Neural cell (in vitro differentiated cells): ENCODE measurements around the gene PIM3. TPM values are rescaled to one million over a fixed set of nuclear protein-coding genes. Genes with fewer than 3 reads are reported as not detected.

Source experiments
- H2AFZ ChIP-seq: fragments of 200-600, 300-800 bp; sonication (generic), shearing (Covaris generic); 2 replicates; pipeline ENCODE4 v1.6.0; 2014; ENCODE audit warnings: low read depth, mild to moderate bottlenecking, antibody characterized with exemption, low read length, moderate library complexity
- H3F3A ChIP-seq: fragments of 200-600 bp; shearing (Covaris generic); 2 replicates; pipeline ENCODE4 v1.6.1; 2016; ENCODE audit warnings: mild to moderate bottlenecking, moderate library complexity, mixed read lengths, antibody characterized with exemption, low read length; ENCODE audit not compliant: insufficient read depth, poor library complexity, severe bottlenecking
- H3K27ac ChIP-seq: fragments of 200-600, 300-800 bp; sonication (generic), shearing (Covaris generic); 2 replicates; pipeline ENCODE4 v1.5.1; 2014; ENCODE audit warnings: mild to moderate bottlenecking, low read length, moderate library complexity
- H3K27me3 ChIP-seq: fragments of 300-800, 200-600 bp; sonication (generic), shearing (Covaris generic); 2 replicates; pipeline ENCODE4 v1.6.0; 2014; ENCODE audit warnings: mild to moderate bottlenecking, low read depth, low read length, moderate library complexity; ENCODE audit not compliant: insufficient read depth
- H3K36me3 ChIP-seq: fragments of 300-800, 200-600 bp; sonication (generic), shearing (Covaris generic); 2 replicates; pipeline ENCODE4 v1.5.1; 2014; ENCODE audit warnings: mild to moderate bottlenecking, antibody characterized with exemption, low read length, moderate library complexity; ENCODE audit not compliant: insufficient read depth
- H3K4me2 ChIP-seq: fragments of 300-800, 200-600 bp; sonication (generic), shearing (Covaris generic); 2 replicates; pipeline ENCODE4 v1.6.0; 2014; ENCODE audit warnings: mild to moderate bottlenecking, low read length
- H3K4me3 ChIP-seq: fragments of 300-800, 200-600 bp; sonication (generic), shearing (Covaris generic); 2 replicates; pipeline ENCODE4 v1.5.1; 2014; ENCODE audit warnings: mild to moderate bottlenecking, low read length, moderate library complexity
- H3K79me2 ChIP-seq: fragments of 200-600 bp; shearing (Covaris generic); replicated peaks from 2 replicates; pipeline ENCODE4 v1.6.0; 2014; ENCODE audit warnings: mild to moderate bottlenecking, low read length, moderate library complexity; ENCODE audit not compliant: insufficient read depth
- H3K9ac ChIP-seq: fragments of 300-800, 200-600 bp; sonication (generic), shearing (Covaris generic); 2 replicates; pipeline ENCODE4 v1.6.1; 2016; ENCODE audit warnings: mild to moderate bottlenecking, low read length, mixed read lengths
- H3K9me2 ChIP-seq: fragments of 200-600 bp; shearing (Covaris generic); 2 replicates; pipeline ENCODE4 v1.6.1; 2016; ENCODE audit warnings: mild to moderate bottlenecking, low read length, mixed read lengths; ENCODE audit not compliant: insufficient read depth
- H3K9me3 ChIP-seq: fragments of 200-600, 300-800 bp; sonication (generic), shearing (Covaris generic); 2 replicates; pipeline ENCODE4 v1.6.1; 2016; ENCODE audit warnings: mild to moderate bottlenecking, mixed run types, low read length, moderate library complexity, mixed read lengths
- H4K20me1 ChIP-seq: fragments of 200-600 bp; shearing (Covaris generic); 2 replicates; pipeline ENCODE4 v1.6.1; 2016; ENCODE audit warnings: mild to moderate bottlenecking, mixed run types; ENCODE audit not compliant: insufficient read depth
- CTCF ChIP-seq: fragments of 450-650 bp; IDR thresholded peaks from 2 replicates; pipeline ENCODE4 v1.5.1; 2014; ENCODE audit warnings: antibody characterized with exemption, mild to moderate bottlenecking, moderate library complexity; ENCODE audit not compliant: poor library complexity, severe bottlenecking
- EP300 ChIP-seq: fragments of 450-650 bp; conservative IDR thresholded peaks from 2 replicates; pipeline ENCODE4 v1.6.1; 2014; ENCODE audit warnings: antibody characterized with exemption, mild to moderate bottlenecking, moderate library complexity; ENCODE audit not compliant: poor library complexity, severe bottlenecking
- EZH2 ChIP-seq: fragments of 200-600, 300-800 bp; shearing (Covaris generic), sonication (generic); IDR thresholded peaks from 2 replicates; pipeline ENCODE4 v1.6.1; 2014; ENCODE audit warnings: antibody characterized with exemption, low read length, borderline replicate concordance, mild to moderate bottlenecking; ENCODE audit not compliant: insufficient read depth, poor library complexity, severe bottlenecking
- MXI1 ChIP-seq: fragments of 450-650 bp; conservative IDR thresholded peaks from 2 replicates; pipeline ENCODE4 v1.6.1; 2014; ENCODE audit warnings: antibody characterized with exemption, mild to moderate bottlenecking; ENCODE audit not compliant: poor library complexity, severe bottlenecking
- POLR2AphosphoS5 ChIP-seq: IDR thresholded peaks from 2 replicates; pipeline ENCODE4 v1.6.1; 2012
- RAD21 ChIP-seq: fragments of 450-650 bp; conservative IDR thresholded peaks from 2 replicates; pipeline ENCODE4 v1.6.1; 2014; ENCODE audit warnings: antibody characterized with exemption, mild to moderate bottlenecking, moderate library complexity
- REST ChIP-seq: IDR thresholded peaks from 2 replicates; pipeline ENCODE4 v1.6.1; 2012; ENCODE audit warnings: borderline replicate concordance
- SMC3 ChIP-seq: fragments of 450-650 bp; conservative IDR thresholded peaks from 2 replicates; pipeline ENCODE4 v1.6.1; 2014; ENCODE audit warnings: antibody characterized with exemption, mild to moderate bottlenecking, moderate library complexity; ENCODE audit not compliant: poor library complexity
- TAF1 ChIP-seq: IDR thresholded peaks from 2 replicates; pipeline ENCODE4 v1.6.1; 2012; ENCODE audit warnings: low read depth
- polyA plus RNA-seq: library from polyadenylated mRNA; depleted of rRNA; stranded (reverse); fragments of >200 nt; gene quantifications from 2 replicates; pipeline ENCODE4 v1.2.3, GENCODE V29; 2014

The PIM3 gene
- polyA plus RNA-seq, 1 donor from 2014 or later: 28.7 TPM

- TF ChIP-seq SMC3 (no peak), TAF1 (no peak), EP300 (no peak), REST (no peak)
- no peaks in the 10 kb centered on the region for H3F3A ChIP-seq
- no peaks in the 10 kb centered on the region for H3K36me3 ChIP-seq
- H2AFZ ChIP-seq: no peak overlapping the region
- H3K9me2 ChIP-seq: no peaks in the 10 kb centered on the region
- H3K27me3 ChIP-seq: peaks cover 9% of the 10 kb centered on the region
- H4K20me1 ChIP-seq: no peaks in the 10 kb centered on the region
- no peak overlapping the region for H3K4me2 ChIP-seq
- H3K79me2 ChIP-seq: no peaks in the 10 kb centered on the region
- H3K9ac ChIP-seq: no peak overlapping the region
- H3K27ac ChIP-seq: no peak overlapping the region
- H3K4me3 ChIP-seq: no peak overlapping the region
- H3K9me3 ChIP-seq: no peaks in the 10 kb centered on the region
Observed at GRCh38 chr22:49998718-49999062, 38.1 kb downstream of the PIM3 start.

- no peaks in the 10 kb centered on the region for H4K20me1 ChIP-seq
- no peak overlapping the region for H3K27ac ChIP-seq
- no peaks in the 10 kb centered on the region for H3K36me3 ChIP-seq
- no peaks in the 10 kb centered on the region for H3K9me3 ChIP-seq
- H3K4me3 ChIP-seq: no peak overlapping the region
- H2AFZ ChIP-seq: no peak overlapping the region
- no peak overlapping the region for H3K9ac ChIP-seq
- H3K9me2 ChIP-seq: no peaks in the 10 kb centered on the region
- peaks cover 9% of the 10 kb centered on the region for H3K27me3 ChIP-seq
- TF ChIP-seq SMC3: no peak
- TF ChIP-seq EP300: no peak
- no peak for TF ChIP-seq EZH2
- no peak for TF ChIP-seq MXI1
- no peak for TF ChIP-seq POLR2AphosphoS5
- TF ChIP-seq CTCF: no peak
- no peak for TF ChIP-seq TAF1
- no peak for TF ChIP-seq RAD21
- no peak for TF ChIP-seq REST
- H3K4me2 ChIP-seq: no peak overlapping the region
- H3K79me2 ChIP-seq: no peaks in the 10 kb centered on the region
- H3F3A ChIP-seq: no peaks in the 10 kb centered on the region
Observed at GRCh38 chr22:49999063-49999945, 38.7 kb downstream of the PIM3 start.
